GM18505 (cell line): Measurements from ENCODE around the gene IGSF1.

Source experiments
- ATAC-seq: cut with Tn5 transposase; IDR thresholded peaks from one replicate; pipeline ENCODE4 v1.9.1; 2021; ENCODE audit not compliant: unreplicated experiment
- POLR2A ChIP-seq: IDR thresholded peaks from 4 replicates; pipeline ENCODE4 v1.6.1; 2011; ENCODE audit warnings: borderline replicate concordance; ENCODE audit not compliant: insufficient read depth, insufficient read length; ENCODE audit errors: extremely low read depth

IGSF1 gene

GRCh38 chrX:131288738-131289511 lies at the start of gene IGSF1:
TSS of gene IGSF1 (minus strand) at chrX:131289306. CDS start at chrX:131286674, 2,632 bp downstream.
- no peak for ATAC-seq

DNA sequence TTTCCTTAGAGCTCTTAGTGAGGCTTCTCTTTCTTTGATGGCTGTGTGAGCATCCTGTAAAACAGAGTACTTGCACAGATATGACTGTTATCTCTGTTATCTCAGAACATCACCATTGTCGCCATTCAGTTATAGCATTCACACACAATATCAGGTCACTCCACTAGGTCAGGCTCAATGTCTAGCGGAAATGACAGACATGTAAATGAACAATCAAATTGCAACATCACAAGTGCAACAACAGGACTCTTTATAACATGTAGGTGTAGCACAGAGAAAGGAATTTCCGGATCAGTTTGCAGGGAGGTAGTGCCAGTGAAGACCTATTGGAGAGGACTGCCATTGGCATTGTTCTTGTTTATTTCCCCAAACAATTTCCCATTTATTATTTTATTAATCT lies 43.2 kb upstream of the IGSF1 start:
- no peak for ATAC-seq
- no peak for TF ChIP-seq POLR2A

More at GRCh38 chrX:131288738-131289511, at the start of gene IGSF1:
- no peak for TF ChIP-seq POLR2A

GRCh38 chrX:131331152-131331551 lies 42.0 kb upstream of the IGSF1 start:
- ATAC-seq: no peak
- no peak for TF ChIP-seq POLR2A

DNA sequence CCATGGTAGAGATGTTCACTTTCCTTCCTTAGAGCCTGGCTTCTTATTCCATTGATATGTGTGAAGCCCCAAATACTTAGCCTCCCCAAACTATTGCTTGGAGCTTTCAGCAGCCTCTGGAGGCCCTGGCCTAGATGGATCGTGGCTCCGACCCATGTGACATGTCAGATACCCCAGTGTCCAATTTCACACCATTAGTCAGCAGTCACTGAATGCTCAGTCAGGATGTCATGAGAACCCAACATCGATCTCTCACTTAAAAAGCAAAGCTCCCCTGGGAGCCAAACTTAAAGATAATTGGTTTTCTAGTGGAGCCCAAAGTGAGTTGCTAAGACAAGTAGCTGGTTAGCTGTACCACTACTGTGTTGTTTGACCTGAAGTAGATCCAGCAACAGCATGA lies 41.6 kb upstream of the IGSF1 start:
- ATAC-seq: no peak
- TF ChIP-seq POLR2A: no peak

- ATAC-seq: no peak
- no peak for TF ChIP-seq POLR2A
Observed at GRCh38 chrX:131322651-131323050, 33.5 kb upstream of the IGSF1 start.

DNA sequence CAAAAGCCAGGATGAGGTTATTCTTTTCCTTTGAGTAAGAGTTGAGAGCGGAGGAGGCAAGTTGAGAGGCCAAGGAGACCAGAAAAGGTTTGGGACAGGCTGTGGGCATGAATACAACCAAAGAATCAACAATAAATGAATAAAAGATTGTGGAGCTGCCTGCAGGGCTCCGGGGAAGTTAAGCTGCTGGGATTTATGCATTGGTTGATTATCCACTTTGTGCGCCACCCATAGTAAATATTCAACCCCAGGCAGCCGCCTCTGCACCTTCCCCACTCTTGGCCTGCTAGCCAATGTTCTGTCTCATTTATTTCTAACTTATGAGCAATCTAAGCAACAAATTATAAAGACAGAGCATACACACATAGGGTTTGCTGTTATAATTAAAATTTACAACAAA lies 28.2 kb upstream of the IGSF1 start:
- ATAC-seq: no peak
- no peak for TF ChIP-seq POLR2A

GRCh38 chrX:131316260-131316659 lies 27.2 kb upstream of the IGSF1 start:
- ATAC-seq: no peak

DNA sequence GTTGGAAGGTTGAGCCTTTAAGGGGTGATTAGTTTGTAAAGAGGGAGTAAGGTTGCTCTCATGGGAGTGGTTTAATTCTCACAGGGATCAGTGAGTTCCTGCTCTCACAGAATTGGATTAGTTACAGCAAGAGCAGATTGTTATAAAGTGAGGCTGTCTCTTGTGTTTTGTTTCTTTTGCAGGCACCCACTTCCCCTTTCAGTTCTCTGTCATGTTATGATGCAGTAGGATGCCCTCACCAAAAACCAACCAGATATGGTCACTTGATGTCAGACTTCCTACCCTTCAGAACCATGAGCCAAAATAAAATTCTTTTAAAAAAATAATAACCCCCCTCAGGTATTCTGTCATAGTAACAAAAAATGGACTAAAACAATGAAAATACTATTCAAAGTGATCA lies 19.9 kb upstream of the IGSF1 start:
- TF ChIP-seq POLR2A: no peak
- ATAC-seq: no peak

More at GRCh38 chrX:131316260-131316659, 27.2 kb upstream of the IGSF1 start:
- no peak for TF ChIP-seq POLR2A

- TF ChIP-seq POLR2A: no peak
- ATAC-seq: no peak
Observed at GRCh38 chrX:131306601-131307000, 17.5 kb upstream of the IGSF1 start.

- TF ChIP-seq POLR2A: no peak
- no peak for ATAC-seq
Observed at GRCh38 chrX:131305926-131306325, 16.8 kb upstream of the IGSF1 start.

DNA sequence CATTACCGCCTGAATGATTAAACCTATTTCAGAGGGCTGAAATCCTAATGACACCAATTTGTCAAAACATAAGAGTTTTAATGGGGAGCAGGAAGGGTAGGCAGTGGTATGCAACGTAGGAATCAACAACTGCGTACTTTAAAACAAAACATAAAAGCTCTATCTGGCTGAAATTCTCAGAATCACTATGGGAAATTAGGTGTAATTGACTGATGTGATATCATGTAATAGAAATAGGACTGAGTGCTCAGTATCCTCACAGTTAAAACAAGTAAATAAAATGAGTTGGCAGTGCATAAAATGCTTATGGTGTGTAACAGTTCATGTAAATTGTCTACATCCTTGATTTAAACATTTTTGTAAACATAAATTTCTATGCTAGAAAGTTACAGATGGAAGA lies 13.6 kb upstream of the IGSF1 start:
- no peak for ATAC-seq
- no peak for TF ChIP-seq POLR2A

GRCh38 chrX:131301155-131301554 lies 12.0 kb upstream of the IGSF1 start:
- ATAC-seq: no peak
- no peak for TF ChIP-seq POLR2A

DNA sequence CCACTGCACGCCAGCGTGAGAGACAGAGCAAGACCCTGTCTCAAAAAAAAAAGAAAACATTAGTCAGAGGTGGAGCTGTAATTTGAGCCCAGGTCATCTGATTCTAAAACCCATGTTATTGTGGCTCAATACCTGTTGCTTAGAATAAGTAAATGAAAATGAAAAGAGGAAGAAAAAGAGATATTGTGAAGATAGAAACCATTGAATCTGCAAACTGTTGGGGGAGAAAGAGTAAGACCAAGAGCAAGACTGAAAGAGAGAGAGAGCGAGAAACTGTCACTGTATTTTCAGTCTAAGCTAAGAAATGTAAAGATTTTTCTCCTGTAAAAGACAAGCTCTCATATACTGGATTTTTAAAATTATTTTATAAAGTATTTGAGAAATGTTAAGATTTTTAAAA lies 9.7 kb upstream of the IGSF1 start:
- TF ChIP-seq POLR2A: no peak
- no peak for ATAC-seq

DNA sequence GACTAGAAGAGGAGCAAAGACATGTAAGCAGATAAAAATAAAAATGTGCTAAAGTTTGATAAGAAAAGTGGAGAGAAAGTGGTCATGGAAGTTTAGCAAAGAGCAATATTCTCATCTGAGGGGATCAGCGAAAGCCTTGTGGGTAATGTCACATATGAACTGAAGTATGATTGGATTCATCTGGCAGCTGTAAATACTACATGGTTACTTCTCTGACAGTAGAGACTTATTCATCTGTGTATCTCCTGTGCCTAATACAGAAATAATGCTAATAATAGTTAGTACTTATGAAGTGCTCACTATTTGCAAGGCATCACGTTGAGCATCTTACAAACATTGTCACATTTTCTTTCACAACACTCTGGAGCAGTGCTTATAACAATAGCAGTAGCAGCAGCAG lies 8.9 kb upstream of the IGSF1 start:
- no peak for TF ChIP-seq POLR2A
- ATAC-seq: no peak
